DND-41 (cell line): ENCODE results near the gene PPP1R11.

Source experiments
- ATAC-seq: fragments of 200-7000 bp; cut with Tn5 transposase; 3 replicates; pipeline ENCODE4 v1.9.1; 2021; ENCODE audit warnings: low read depth; ENCODE audit not compliant: insufficient read depth
- DNase-seq: peaks from one replicate; pipeline ENCODE4 v3.0.0-alpha.2; 2020
- H2AFZ ChIP-seq: 2 replicates; pipeline ENCODE4 v1.6.0; 2012; ENCODE audit warnings: low read depth, low read length
- H3K27ac ChIP-seq: 2 replicates; pipeline ENCODE4 v1.5.1; 2012; ENCODE audit warnings: low read length, inconsistent platforms
- H3K27me3 ChIP-seq: fragments of 200-600 bp; sonication (generic); 2 replicates; pipeline ENCODE4 v1.6.0; 2012; ENCODE audit warnings: low read length, mild to moderate bottlenecking, inconsistent platforms; ENCODE audit not compliant: insufficient read depth, poor library complexity
- H3K36me3 ChIP-seq: 2 replicates; pipeline ENCODE4 v1.5.1; 2012; ENCODE audit warnings: low read length, inconsistent platforms; ENCODE audit not compliant: insufficient read depth
- H3K4me1 ChIP-seq: 2 replicates; pipeline ENCODE4 v1.5.1; 2012; ENCODE audit warnings: mild to moderate bottlenecking, low read length; ENCODE audit not compliant: insufficient read depth
- H3K4me2 ChIP-seq: 2 replicates; pipeline ENCODE4 v1.6.0; 2012; ENCODE audit warnings: mild to moderate bottlenecking, moderate library complexity, low read length, inconsistent platforms; ENCODE audit not compliant: insufficient read depth
- H3K4me3 ChIP-seq, 2 experiments: fragments of 200-600 bp in 1 of 2; shearing (Covaris generic) in 1 of 2; 2 replicates each; pipeline ENCODE4 v1.5.1; 2012 to 2016; ENCODE audit warnings: inconsistent platforms in 2 of 2, low read length in 2 of 2, mild to moderate bottlenecking in 2 of 2, low read depth in 1 of 2, moderate library complexity in 1 of 2
- H3K79me2 ChIP-seq: 2 replicates; pipeline ENCODE4 v1.6.0; 2012; ENCODE audit warnings: low read length, inconsistent platforms; ENCODE audit not compliant: insufficient read depth
- H3K9ac ChIP-seq: 2 replicates; pipeline ENCODE4 v1.6.0; 2012; ENCODE audit warnings: low read depth, mild to moderate bottlenecking, inconsistent platforms, low read length, moderate library complexity
- H3K9me3 ChIP-seq: 2 replicates; pipeline ENCODE4 v1.5.1; 2012; ENCODE audit warnings: low read length, moderate library complexity, mild to moderate bottlenecking, inconsistent platforms; ENCODE audit not compliant: insufficient read depth, severe bottlenecking
- H4K20me1 ChIP-seq: 2 replicates; pipeline ENCODE4 v1.6.0; 2012; ENCODE audit warnings: low read length; ENCODE audit not compliant: insufficient read depth
- EZH2 ChIP-seq: IDR thresholded peaks from 3 replicates; pipeline ENCODE4 v1.6.1; 2012; ENCODE audit warnings: borderline replicate concordance, low read depth, mild to moderate bottlenecking, moderate library complexity, low read length, inconsistent platforms; ENCODE audit not compliant: severe bottlenecking
- TF ChIP-seq, protein P1 (sequence below): IDR thresholded peaks from 2 replicates; pipeline ENCODE4 v1.5.1; 2012; ENCODE audit warnings: borderline replicate concordance, low read length, moderate library complexity, mild to moderate bottlenecking; ENCODE audit not compliant: poor library complexity, severe bottlenecking; ENCODE audit errors: extremely low read depth

Gene PPP1R11

DNA sequence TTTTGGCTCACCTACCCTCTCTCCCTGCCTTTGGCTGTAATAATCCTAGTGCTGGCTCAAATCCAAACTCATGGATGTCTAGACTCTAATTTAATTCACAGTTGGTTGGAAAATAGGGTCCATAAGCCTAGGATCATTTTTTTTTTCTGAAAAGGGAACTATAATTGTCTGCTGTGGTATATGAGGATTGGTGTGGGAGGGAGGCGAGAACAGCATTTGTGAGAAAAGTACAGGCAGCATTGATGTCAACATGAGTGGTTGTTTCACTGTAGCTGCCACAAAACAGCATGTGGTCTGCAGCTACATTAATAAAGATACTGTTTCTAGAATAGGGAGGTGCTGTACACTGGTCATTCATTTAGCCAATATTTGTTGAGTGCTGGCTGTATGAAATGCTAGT is 24.5 kb upstream of the PPP1R11 start:
- Histone ChIP-seq H4K20me1 (no peaks in the 10 kb centered on the region), H3K36me3 (no peaks in the 10 kb centered on the region; the same call in 1 of the 2 replicates), H2AFZ (no peak overlapping the region), H3K9me3 (no peaks in the 10 kb centered on the region), H3K4me3 (no peak overlapping the region), H3K27ac (no peak overlapping the region), H3K4me2 (no peak overlapping the region), H3K27me3 (no peaks in the 10 kb centered on the region), H3K9ac (no peak overlapping the region), H3K4me1 (no peaks in the 10 kb centered on the region), H3K79me2 (no peaks in the 10 kb centered on the region)
- DNase-seq (no peak), ATAC-seq (no peak)
- no peak for TF ChIP-seq EZH2
- TF ChIP-seq, protein P1, sequence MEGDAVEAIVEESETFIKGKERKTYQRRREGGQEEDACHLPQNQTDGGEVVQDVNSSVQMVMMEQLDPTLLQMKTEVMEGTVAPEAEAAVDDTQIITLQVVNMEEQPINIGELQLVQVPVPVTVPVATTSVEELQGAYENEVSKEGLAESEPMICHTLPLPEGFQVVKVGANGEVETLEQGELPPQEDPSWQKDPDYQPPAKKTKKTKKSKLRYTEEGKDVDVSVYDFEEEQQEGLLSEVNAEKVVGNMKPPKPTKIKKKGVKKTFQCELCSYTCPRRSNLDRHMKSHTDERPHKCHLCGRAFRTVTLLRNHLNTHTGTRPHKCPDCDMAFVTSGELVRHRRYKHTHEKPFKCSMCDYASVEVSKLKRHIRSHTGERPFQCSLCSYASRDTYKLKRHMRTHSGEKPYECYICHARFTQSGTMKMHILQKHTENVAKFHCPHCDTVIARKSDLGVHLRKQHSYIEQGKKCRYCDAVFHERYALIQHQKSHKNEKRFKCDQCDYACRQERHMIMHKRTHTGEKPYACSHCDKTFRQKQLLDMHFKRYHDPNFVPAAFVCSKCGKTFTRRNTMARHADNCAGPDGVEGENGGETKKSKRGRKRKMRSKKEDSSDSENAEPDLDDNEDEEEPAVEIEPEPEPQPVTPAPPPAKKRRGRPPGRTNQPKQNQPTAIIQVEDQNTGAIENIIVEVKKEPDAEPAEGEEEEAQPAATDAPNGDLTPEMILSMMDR = no peak

DNA sequence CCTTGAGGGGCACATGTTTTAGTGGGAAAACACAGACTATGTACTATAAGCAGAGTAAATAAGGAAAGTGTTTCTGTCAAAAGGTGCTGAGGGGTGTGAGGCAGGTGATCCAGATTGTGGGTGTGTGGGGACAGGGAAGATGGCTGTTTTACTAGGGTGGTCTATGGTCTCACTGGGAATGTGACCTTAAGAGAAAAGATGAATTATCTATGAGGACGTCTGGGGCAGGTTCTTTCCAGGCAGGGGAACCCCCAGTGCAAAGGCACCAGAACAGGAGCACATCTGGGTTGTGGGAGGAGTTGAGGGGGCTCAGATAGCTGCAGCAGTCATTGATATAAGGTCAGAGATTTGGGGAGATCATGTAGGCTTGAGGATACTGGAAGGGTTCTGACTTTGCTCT is 24.1 kb upstream of the PPP1R11 start:
- no peak overlapping the region for H3K4me2 ChIP-seq
- H2AFZ ChIP-seq = no peak overlapping the region
- no peaks in the 10 kb centered on the region; the same call in 1 of the 2 replicates for H3K36me3 ChIP-seq
- DNase-seq = no peak
- H3K4me1 ChIP-seq = no peaks in the 10 kb centered on the region
- no peaks in the 10 kb centered on the region for H3K9me3 ChIP-seq
- no peak overlapping the region for H3K9ac ChIP-seq
- H3K4me3 ChIP-seq = no peak overlapping the region
- no peaks in the 10 kb centered on the region for H3K27me3 ChIP-seq
- H3K79me2 ChIP-seq = no peaks in the 10 kb centered on the region
- no peak overlapping the region for H3K27ac ChIP-seq
- TF ChIP-seq EZH2 = no peak
- TF ChIP-seq, protein P1 = no peak
- ATAC-seq = no peak
- H4K20me1 ChIP-seq = no peaks in the 10 kb centered on the region

DNA sequence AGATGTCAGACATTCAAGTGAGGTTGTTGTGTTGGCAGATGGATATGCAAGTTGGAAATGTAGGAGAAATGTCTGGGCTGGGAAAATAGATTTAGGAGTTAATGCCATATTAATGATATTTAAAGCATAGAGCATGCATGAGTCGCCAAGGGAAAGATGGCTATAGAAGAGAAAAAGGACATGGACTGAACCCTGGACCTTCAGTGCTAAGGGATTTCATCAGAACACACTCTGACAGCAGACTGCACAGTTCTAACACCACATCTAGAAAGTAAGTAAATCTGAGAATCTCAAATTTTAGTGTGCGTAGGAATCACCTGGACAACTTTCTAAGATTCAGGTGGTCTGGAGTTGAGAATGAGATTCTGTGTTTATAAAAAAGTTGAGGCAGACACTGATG is 23.3 kb upstream of the PPP1R11 start:
- Histone ChIP-seq H2AFZ (no peak overlapping the region), H3K9me3 (no peaks in the 10 kb centered on the region), H3K79me2 (no peaks in the 10 kb centered on the region), H3K27me3 (no peaks in the 10 kb centered on the region), H3K36me3 (no peaks in the 10 kb centered on the region; the same call in 1 of the 2 replicates), H3K4me1 (no peaks in the 10 kb centered on the region), H3K4me2 (no peak overlapping the region), H3K27ac (no peak overlapping the region), H3K9ac (no peak overlapping the region), H4K20me1 (no peaks in the 10 kb centered on the region), H3K4me3 (no peak overlapping the region)
- TF ChIP-seq, protein P1 = no peak
- no peak for TF ChIP-seq EZH2
- DNase-seq = no peak
- ATAC-seq = no peak

DNA sequence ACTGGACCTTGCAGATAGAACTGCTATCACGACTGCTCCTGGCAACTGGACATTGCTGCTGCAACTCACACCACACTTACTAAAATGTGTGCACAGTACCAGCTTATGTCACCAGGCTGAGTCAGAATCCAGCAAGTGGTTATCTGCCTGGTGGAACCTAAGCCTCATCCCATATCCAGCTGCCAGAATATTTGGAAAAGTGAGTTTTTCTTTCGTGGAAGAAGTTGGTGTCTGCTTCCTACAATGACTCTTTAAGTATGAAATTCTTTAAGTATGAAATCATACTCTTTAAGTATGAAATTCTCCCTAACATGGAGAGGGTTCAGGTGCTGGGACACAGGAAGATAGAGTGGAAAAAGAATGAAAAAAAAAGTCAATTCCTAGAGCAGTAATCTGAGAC is 22.4 kb upstream of the PPP1R11 start:
- H3K27ac ChIP-seq = no peak overlapping the region
- no peak overlapping the region for H3K9ac ChIP-seq
- no peaks in the 10 kb centered on the region for H3K4me1 ChIP-seq
- no peak overlapping the region for H3K4me3 ChIP-seq
- DNase-seq (no peak), ATAC-seq (no peak)
- H3K4me2 ChIP-seq = no peak overlapping the region
- TF ChIP-seq EZH2 = no peak
- TF ChIP-seq, protein P1 = no peak
- no peaks in the 10 kb centered on the region; the same call in 1 of the 2 replicates for H3K36me3 ChIP-seq
- H3K27me3 ChIP-seq = no peaks in the 10 kb centered on the region
- H4K20me1 ChIP-seq = no peaks in the 10 kb centered on the region
- no peaks in the 10 kb centered on the region for H3K79me2 ChIP-seq
- no peaks in the 10 kb centered on the region for H3K9me3 ChIP-seq
- H2AFZ ChIP-seq = no peak overlapping the region
